Measurements from ENCODE around the gene PHLDB2. TPM values are rescaled to one million over a fixed set of nuclear protein-coding genes. Genes with fewer than 3 reads are reported as not detected.
"Not testable (repeated sequence)": the region's sequence is repeated elsewhere in the genome, so short reads cannot be mapped to it uniquely, and the experiment has no call there.

The PHLDB2 gene
- total RNA-seq, 2 experiments from 2014 or later = 5.8 to 6.0 TPM

GRCh38 chr3:111812701-111813100 lies 46.4 kb upstream of the PHLDB2 start:
- ATAC-seq (ENCODE audit: poor library complexity) (no peak), DNase-seq (no peak)
- POLR2A ChIA-PET = no interaction called here
- H3K4me3 ChIP-seq (ENCODE audit: low read length) = no peak overlapping the region
- peaks cover 4 to 6% of the 10 kb centered on the region in 2 experiments for H3K9me3 ChIP-seq (ENCODE audit: control insufficient read depth in 1 of 2, insufficient read depth in 1 of 2, low read length in 2 of 2)
- no peaks in the 10 kb centered on the region for H3K36me3 ChIP-seq (ENCODE audit: insufficient read depth, low read length)
- H3K27ac ChIP-seq (ENCODE audit: low read depth in 1 of 2, low read length in 2 of 2) = no peak overlapping the region
- H3K27ac Mint-ChIP-seq = no peak overlapping the region
- H3K4me1 ChIP-seq (ENCODE audit: insufficient read depth, low read length) = no peaks in the 10 kb centered on the region
- no peaks in the 10 kb centered on the region for H3K36me3 Mint-ChIP-seq (ENCODE audit: low read depth)
- H3K4me1 Mint-ChIP-seq (ENCODE audit: low read depth) = no peaks in the 10 kb centered on the region
- intact Hi-C loops (cut with DNase I, micrococcal nuclease) = no loop called here
- H3K27me3 ChIP-seq (ENCODE audit: control insufficient read depth in 1 of 2, insufficient read depth in 2 of 2, low read length in 2 of 2) = no peaks in the 10 kb centered on the region
- TF ChIP-seq CTCF (IDR thresholded peaks at IDR 0.05) = no peak
- H3K27me3 Mint-ChIP-seq = no peaks in the 10 kb centered on the region
- H3K9me3 Mint-ChIP-seq = peaks cover 8% of the 10 kb centered on the region
- CTCF ChIA-PET = no interaction called here
- no peak overlapping the region for H3K4me3 Mint-ChIP-seq

- Mint-ChIP-seq H3K4me1 (ENCODE audit: low read depth) (no peaks in the 10 kb centered on the region), H3K27me3 (no peaks in the 10 kb centered on the region), H3K4me3 (no peak overlapping the region), H3K36me3 (ENCODE audit: low read depth) (no peaks in the 10 kb centered on the region), H3K27ac (no peak overlapping the region), H3K9me3 (peaks cover 8% of the 10 kb centered on the region)
- intact Hi-C loops (cut with DNase I, micrococcal nuclease) = no loop called here
- Histone ChIP-seq H3K27ac (ENCODE audit: low read depth in 1 of 2, low read length in 2 of 2) (no peak overlapping the region), H3K36me3 (ENCODE audit: insufficient read depth, low read length) (no peaks in the 10 kb centered on the region), H3K9me3 (ENCODE audit: control insufficient read depth in 1 of 2, insufficient read depth in 1 of 2, low read length in 2 of 2) (peaks cover 4 to 6% of the 10 kb centered on the region in 2 experiments), H3K4me1 (ENCODE audit: insufficient read depth, low read length) (no peaks in the 10 kb centered on the region), H3K4me3 (ENCODE audit: low read length) (no peak overlapping the region), H3K27me3 (ENCODE audit: control insufficient read depth in 1 of 2, insufficient read depth in 2 of 2, low read length in 2 of 2) (no peaks in the 10 kb centered on the region)
- DNase-seq (no peak), ATAC-seq (ENCODE audit: poor library complexity) (no peak)
- CTCF ChIA-PET = no interaction called here
- POLR2A ChIA-PET = no interaction called here
- no peak for TF ChIP-seq CTCF (IDR thresholded peaks at IDR 0.05)
Measured at GRCh38 chr3:111813441-111813840, 45.6 kb upstream of the PHLDB2 start.

- intact Hi-C loops (cut with DNase I, micrococcal nuclease) = no loop called here
- Mint-ChIP-seq H3K4me1 (ENCODE audit: low read depth) (no peaks in the 10 kb centered on the region), H3K27me3 (no peaks in the 10 kb centered on the region), H3K36me3 (ENCODE audit: low read depth) (no peaks in the 10 kb centered on the region), H3K9me3 (peaks cover 8% of the 10 kb centered on the region), H3K27ac (no peak overlapping the region), H3K4me3 (no peak overlapping the region)
- no peaks in the 10 kb centered on the region for H3K36me3 ChIP-seq (ENCODE audit: insufficient read depth, low read length)
- H3K4me3 ChIP-seq (ENCODE audit: low read length) = no peak overlapping the region
- no peak for TF ChIP-seq CTCF (IDR thresholded peaks at IDR 0.05)
- no peak overlapping the region for H3K27ac ChIP-seq (ENCODE audit: low read depth in 1 of 2, low read length in 2 of 2)
- CTCF ChIA-PET = no interaction called here
- H3K9me3 ChIP-seq (ENCODE audit: control insufficient read depth in 1 of 2, insufficient read depth in 1 of 2, low read length in 2 of 2) = peaks cover 4 to 6% of the 10 kb centered on the region in 2 experiments
- POLR2A ChIA-PET = no interaction called here
- ATAC-seq (ENCODE audit: poor library complexity) (no peak), DNase-seq (no peak)
- H3K4me1 ChIP-seq (ENCODE audit: insufficient read depth, low read length) = no peaks in the 10 kb centered on the region
- H3K27me3 ChIP-seq (ENCODE audit: control insufficient read depth in 1 of 2, insufficient read depth in 2 of 2, low read length in 2 of 2) = no peaks in the 10 kb centered on the region
Measured at GRCh38 chr3:111813979-111814378, 45.1 kb upstream of the PHLDB2 start.

- H3K4me3 Mint-ChIP-seq; intact Hi-C loops (cut with DNase I, micrococcal nuclease); DNase-seq; H3K4me1 ChIP-seq (ENCODE audit: insufficient read depth, low read length); CTCF ChIA-PET; H3K36me3 ChIP-seq (ENCODE audit: insufficient read depth, low read length); H3K9me3 Mint-ChIP-seq; H3K27ac Mint-ChIP-seq; H3K27me3 ChIP-seq (ENCODE audit: control insufficient read depth in 1 of 2, insufficient read depth in 2 of 2, low read length in 2 of 2); H3K4me3 ChIP-seq (ENCODE audit: low read length); H3K4me1 Mint-ChIP-seq (ENCODE audit: low read depth); H3K27me3 Mint-ChIP-seq; ATAC-seq (ENCODE audit: poor library complexity); POLR2A ChIA-PET; H3K27ac ChIP-seq (ENCODE audit: low read depth in 1 of 2, low read length in 2 of 2); H3K36me3 Mint-ChIP-seq (ENCODE audit: low read depth): not testable (repeated sequence)
- peaks cover 6 to 11% of the 10 kb centered on the region in 2 experiments for H3K9me3 ChIP-seq (ENCODE audit: control insufficient read depth in 1 of 2, insufficient read depth in 1 of 2, low read length in 2 of 2)
Measured at GRCh38 chr3:111816771-111817170, 42.3 kb upstream of the PHLDB2 start.
